CD14-positive monocyte (primary cell): ENCODE measurements around the gene FOXP4. TPM values are rescaled to one million over a fixed set of nuclear protein-coding genes. Genes with fewer than 3 reads are reported as not detected.

Experiments
- DNase-seq, 3 donors: peaks; one replicate each; pipeline ENCODE4 v3.0.0-alpha.2; 2011 to 2022
- H2AFZ ChIP-seq: 2 replicates; pipeline ENCODE4 v1.6.0; 2012; ENCODE audit warnings: mild to moderate bottlenecking, low read depth, low read length, inconsistent platforms; ENCODE audit not compliant: insufficient read depth, poor library complexity, severe bottlenecking
- H3K27ac ChIP-seq, 2 donors: 1 replicate in 1 of 2; 2 replicates in 1 of 2; pipeline ENCODE4 v1.5.1; 2012 to 2013; ENCODE audit warnings: low read length in 2 of 2, control low read depth in 1 of 2, inconsistent platforms in 1 of 2, low read depth in 1 of 2, mild to moderate bottlenecking in 1 of 2
- H3K27me3 ChIP-seq, 2 donors: one replicate each; pipeline versions ENCODE4 v1.6.0 to v1.6.1; 2011 to 2013; ENCODE audit warnings: low read length in 2 of 2; ENCODE audit not compliant: control insufficient read depth in 2 of 2, insufficient read depth in 2 of 2
- H3K36me3 ChIP-seq, 2 donors: replicated peaks in 1 of 2; 1 replicate in 1 of 2; 2 replicates in 1 of 2; pipeline versions ENCODE4 v1.5.1 to v1.6.1; 2012 to 2013; ENCODE audit warnings: low read length in 2 of 2, control low read depth in 1 of 2, inconsistent platforms in 1 of 2, mild to moderate bottlenecking in 1 of 2; ENCODE audit not compliant: insufficient read depth in 2 of 2, control insufficient read depth in 1 of 2
- H3K4me1 ChIP-seq, 2 donors: 1 replicate in 1 of 2; 2 replicates in 1 of 2; pipeline versions ENCODE4 v1.5.1 to v1.6.1; 2012 to 2013; ENCODE audit warnings: low read length in 2 of 2, control low read depth in 1 of 2, inconsistent platforms in 1 of 2, mild to moderate bottlenecking in 1 of 2, moderate library complexity in 1 of 2; ENCODE audit not compliant: insufficient read depth in 2 of 2, control insufficient read depth in 1 of 2
- H3K4me2 ChIP-seq: replicated peaks from 2 replicates; pipeline ENCODE3; 2012; ENCODE audit warnings: low read length, moderate library complexity, mild to moderate bottlenecking; ENCODE audit not compliant: poor library complexity, severe bottlenecking; ENCODE audit errors: extremely low read depth
- H3K4me3 ChIP-seq, 3 experiments: fragments of 200-600 bp in 1 of 3; sonication (generic) in 1 of 3; replicated peaks in 1 of 3; 1 replicate in 2 of 3; 2 replicates in 1 of 3; pipeline ENCODE4 v1.5.1; 2011 to 2013; ENCODE audit warnings: low read length in 3 of 3, mild to moderate bottlenecking in 3 of 3, control low read depth in 2 of 3, low read depth in 2 of 3, inconsistent platforms in 1 of 3, moderate library complexity in 1 of 3
- H3K79me2 ChIP-seq: 2 replicates; pipeline ENCODE4 v1.6.0; 2012; ENCODE audit warnings: mild to moderate bottlenecking, control low read depth, inconsistent platforms, low read length, moderate library complexity; ENCODE audit not compliant: insufficient read depth
- H3K9ac ChIP-seq: 2 replicates; pipeline ENCODE4 v1.6.0; 2017; ENCODE audit warnings: low read length, mild to moderate bottlenecking; ENCODE audit not compliant: insufficient read depth, poor library complexity, severe bottlenecking
- H3K9me3 ChIP-seq, 2 donors: replicated peaks in 1 of 2; 1 replicate in 1 of 2; 2 replicates in 1 of 2; pipeline versions ENCODE4 v1.5.1 to v1.6.1; 2012 to 2013; ENCODE audit warnings: low read length in 2 of 2, control low read depth in 1 of 2; ENCODE audit not compliant: control insufficient read depth in 1 of 2, insufficient read depth in 1 of 2
- H4K20me1 ChIP-seq: 2 replicates; pipeline ENCODE4 v1.6.0; 2012; ENCODE audit warnings: mild to moderate bottlenecking, low read length, control low read depth, moderate library complexity; ENCODE audit not compliant: insufficient read depth
- H3K27ac Mint-ChIP-seq, 7 donors: one replicate each; pipeline ENCODE4 v1.8.0; 2020; ENCODE audit warnings: mild to moderate bottlenecking in 7 of 7, mixed read lengths in 7 of 7, moderate library complexity in 6 of 7, inconsistent platforms in 2 of 7
- H3K27me3 Mint-ChIP-seq, 3 donors: one replicate each; pipeline ENCODE4 v1.8.0; 2021 to 2022; ENCODE audit warnings: low read depth in 3 of 3, mild to moderate bottlenecking in 3 of 3, mixed read lengths in 3 of 3, moderate library complexity in 3 of 3, inconsistent platforms in 1 of 3
- H3K36me3 Mint-ChIP-seq, 2 donors: one replicate each; pipeline ENCODE4 v1.8.0; 2020; ENCODE audit warnings: mixed read lengths in 2 of 2, inconsistent platforms in 1 of 2, mild to moderate bottlenecking in 1 of 2
- H3K4me1 Mint-ChIP-seq: one replicate; pipeline ENCODE4 v1.8.0; 2020; ENCODE audit warnings: mild to moderate bottlenecking, mixed read lengths
- H3K4me3 Mint-ChIP-seq, 2 donors: one replicate each; pipeline ENCODE4 v1.8.0; 2020; ENCODE audit warnings: mild to moderate bottlenecking in 2 of 2, mixed read lengths in 2 of 2, moderate library complexity in 1 of 2
- H3K9me3 Mint-ChIP-seq, 7 donors: one replicate each; pipeline ENCODE4 v1.8.0; 2020 to 2022; ENCODE audit warnings: mixed read lengths in 7 of 7, mild to moderate bottlenecking in 6 of 7, moderate library complexity in 6 of 7, inconsistent platforms in 2 of 7
- CTCF ChIP-seq: fragments of 200-600 bp; IDR thresholded peaks from one replicate; pipeline ENCODE4 v1.8.0; 2022; ENCODE audit warnings: antibody characterized with exemption, mild to moderate bottlenecking
- WGBS: methylation state at CpG from one replicate; pipeline ENCODE4 v1.1.5; 2013; ENCODE audit warnings: missing lambda C conversion rate; ENCODE audit not compliant: insufficient coverage; 5-methylcytosine and 5-hydroxymethylcytosine counted together
- intact Hi-C, 2 donors: fragments of 100-400 bp; cut with micrococcal nuclease; formaldehyde crosslinking; loops; one replicate each; pipeline versions ENCODE4 v1.15.0 to v1.15.1; 2023
- polyA plus RNA-seq, 3 donors: library from polyadenylated mRNA; depleted of rRNA in 1 of 3; unstranded in 2 of 3; stranded (reverse) in 1 of 3; fragments of 300-500 nt in 2 of 3; fragments of >200 nt in 1 of 3; fragmentation: Illumina TruSeq in 2 of 3; gene quantifications; 1 replicate in 2 of 3; 2 replicates in 1 of 3; pipeline ENCODE4 v1.2.3, GENCODE V29; 2012 to 2021

FOXP4 gene
- polyA plus RNA-seq, 3 donors: 0.62 to 7.6 (median 0.65) TPM

GRCh38 chr6:41519305-41519744, 26.9 kb upstream of the FOXP4 start:
- Mint-ChIP-seq H3K4me3 (no peak overlapping the region), H3K27me3 (peaks cover 15 to 28% (median 24%) of the 10 kb centered on the region in 3 donors), H3K4me1 (no peaks in the 10 kb centered on the region), H3K36me3 (no peaks in the 10 kb centered on the region), H3K27ac (no peak overlapping the region), H3K9me3 (peaks cover 0 to 2% (median 0%) of the 10 kb centered on the region in 7 donors)
- no peak overlapping the region for H2AFZ ChIP-seq
- H3K4me3 ChIP-seq: no peak overlapping the region
- H3K9me3 ChIP-seq: no peaks in the 10 kb centered on the region
- peaks cover 0 to 8% of the 10 kb centered on the region in 2 donors for H3K27me3 ChIP-seq
- intact Hi-C loops: no loop called here
- no peak overlapping the region for H3K9ac ChIP-seq
- 67% methylated on average over 2 of the region's 3 CpGs for WGBS
- no peaks in the 10 kb centered on the region for H3K36me3 ChIP-seq
- H3K27ac ChIP-seq: no peak overlapping the region
- DNase-seq: no peak
- H4K20me1 ChIP-seq: no peaks in the 10 kb centered on the region
- H3K79me2 ChIP-seq: no peaks in the 10 kb centered on the region
- no peaks in the 10 kb centered on the region for H3K4me1 ChIP-seq
- no peak overlapping the region for H3K4me2 ChIP-seq
- TF ChIP-seq CTCF: no peak

GRCh38 chr6:41519745-41520699, 26.2 kb upstream of the FOXP4 start:
- H3K36me3 ChIP-seq: no peaks in the 10 kb centered on the region
- no peak overlapping the region for H3K4me2 ChIP-seq
- H3K9ac ChIP-seq: no peak overlapping the region
- no peak overlapping the region for H3K27ac Mint-ChIP-seq
- H3K9me3 Mint-ChIP-seq: peaks cover 0 to 2% (median 0%) of the 10 kb centered on the region in 7 donors
- H3K4me1 ChIP-seq: no peaks in the 10 kb centered on the region
- no peaks in the 10 kb centered on the region for H3K79me2 ChIP-seq
- peaks cover 0 to 8% of the 10 kb centered on the region in 2 donors for H3K27me3 ChIP-seq
- H3K4me1 Mint-ChIP-seq: no peaks in the 10 kb centered on the region
- no peak for TF ChIP-seq CTCF
- no peak for DNase-seq
- intact Hi-C loops: no loop called here
- H3K27ac ChIP-seq: no peak overlapping the region
- H3K4me3 ChIP-seq: no peak overlapping the region
- 76% methylated on average over 5 of the region's 8 CpGs for WGBS
- H4K20me1 ChIP-seq: no peaks in the 10 kb centered on the region
- H3K9me3 ChIP-seq: no peaks in the 10 kb centered on the region
- H3K27me3 Mint-ChIP-seq: peaks cover 17 to 31% (median 28%) of the 10 kb centered on the region in 3 donors
- no peak overlapping the region for H3K4me3 Mint-ChIP-seq
- H3K36me3 Mint-ChIP-seq: no peaks in the 10 kb centered on the region
- no peak overlapping the region for H2AFZ ChIP-seq
